Activated CD4-positive, alpha-beta T cell treated with anti-CD3 and anti-CD28 coated beads, Interleukin-2, Interleukin-4, amounts not matched to agents 100 ng/mL and 50 ng/mL, durations not matched to agents 16 hours and 8 hours (primary cell): ENCODE data around the gene CFAP45.

Experiments used
- DNase-seq: peaks from one replicate; pipeline ENCODE4 v3.0.0-alpha.2; 2020; ENCODE audit warnings: low spot score

The CFAP45 gene

DNA sequence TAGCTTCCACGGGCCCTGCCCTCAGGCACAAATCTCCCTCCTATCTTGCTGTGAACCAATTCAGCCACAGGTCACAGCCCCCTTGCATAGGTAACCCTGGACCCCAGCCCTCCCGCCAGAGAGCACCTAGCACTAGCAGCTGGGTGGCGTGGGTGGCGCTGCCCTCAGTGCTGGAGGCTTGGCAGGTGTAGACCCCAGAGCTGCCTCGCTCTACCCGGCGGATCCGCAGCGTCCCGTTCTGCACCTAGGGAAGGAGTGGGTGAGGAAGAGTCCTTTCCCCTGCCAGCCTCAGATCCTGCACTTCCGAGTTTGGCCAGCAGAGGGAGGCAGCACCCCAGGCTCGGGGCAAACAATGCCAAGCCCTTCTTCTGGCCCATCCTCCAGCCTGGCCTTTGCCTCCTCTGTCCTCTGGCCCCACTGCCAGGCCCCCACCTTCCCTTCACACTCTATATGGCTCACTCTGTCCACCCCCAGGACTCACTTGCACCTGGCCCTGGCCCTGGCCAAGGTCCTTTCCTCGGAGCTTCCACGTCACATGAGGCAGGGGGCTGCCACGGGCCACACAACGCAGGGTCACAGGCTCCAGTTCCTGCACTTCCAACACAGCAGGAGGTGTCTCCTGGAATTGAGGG lies 36.4 kb upstream of the CFAP45 start:
- DNase-seq, result peak; percentile 80

DNA sequence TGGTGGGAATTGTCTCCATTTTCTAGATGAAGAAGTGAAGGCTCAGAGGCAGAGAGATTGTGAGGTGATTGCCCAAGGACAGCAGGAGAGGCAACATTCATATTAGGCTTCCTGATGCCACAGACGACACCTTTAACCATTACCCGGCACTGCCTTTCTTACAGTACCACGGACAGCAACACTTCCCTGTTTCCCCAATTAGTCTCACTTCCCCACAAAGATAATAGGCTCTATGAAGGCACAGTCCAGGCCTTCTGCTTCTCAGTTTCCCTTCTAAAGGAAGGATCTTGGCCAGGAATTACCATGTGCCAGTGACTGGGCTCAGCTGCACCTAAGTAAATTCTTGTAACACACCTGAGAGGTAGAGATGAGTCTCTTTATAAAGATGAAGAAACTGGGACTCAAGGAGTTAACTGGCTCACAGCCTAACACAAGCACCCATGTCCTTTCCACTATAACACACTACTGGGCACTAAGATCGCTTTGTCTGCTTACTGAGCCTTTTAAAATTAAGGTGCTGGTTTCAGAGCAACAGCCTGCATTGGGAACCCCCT lies 35.8 kb upstream of the CFAP45 start:
- DNase-seq, result no peak

DNA sequence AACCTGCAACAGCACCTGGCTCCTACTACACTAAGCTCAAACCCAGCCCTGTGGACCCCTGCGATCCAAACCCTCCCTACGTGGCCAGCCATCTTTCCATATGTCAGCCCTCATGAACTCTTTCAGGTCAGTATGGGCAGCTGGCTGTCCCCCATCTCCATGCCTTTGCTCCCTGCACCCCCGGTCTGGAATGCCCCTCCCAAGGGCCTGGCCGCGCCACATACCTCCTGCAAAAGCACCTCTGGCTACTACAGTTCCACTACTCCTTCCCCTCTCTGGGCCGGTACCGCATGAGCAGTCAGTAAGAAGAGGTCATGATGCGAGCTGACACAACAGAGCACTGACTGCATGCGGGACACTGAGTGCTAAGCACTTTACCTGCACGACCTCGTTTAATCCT lies 35.3 kb upstream of the CFAP45 start:
- no peak for DNase-seq

DNA sequence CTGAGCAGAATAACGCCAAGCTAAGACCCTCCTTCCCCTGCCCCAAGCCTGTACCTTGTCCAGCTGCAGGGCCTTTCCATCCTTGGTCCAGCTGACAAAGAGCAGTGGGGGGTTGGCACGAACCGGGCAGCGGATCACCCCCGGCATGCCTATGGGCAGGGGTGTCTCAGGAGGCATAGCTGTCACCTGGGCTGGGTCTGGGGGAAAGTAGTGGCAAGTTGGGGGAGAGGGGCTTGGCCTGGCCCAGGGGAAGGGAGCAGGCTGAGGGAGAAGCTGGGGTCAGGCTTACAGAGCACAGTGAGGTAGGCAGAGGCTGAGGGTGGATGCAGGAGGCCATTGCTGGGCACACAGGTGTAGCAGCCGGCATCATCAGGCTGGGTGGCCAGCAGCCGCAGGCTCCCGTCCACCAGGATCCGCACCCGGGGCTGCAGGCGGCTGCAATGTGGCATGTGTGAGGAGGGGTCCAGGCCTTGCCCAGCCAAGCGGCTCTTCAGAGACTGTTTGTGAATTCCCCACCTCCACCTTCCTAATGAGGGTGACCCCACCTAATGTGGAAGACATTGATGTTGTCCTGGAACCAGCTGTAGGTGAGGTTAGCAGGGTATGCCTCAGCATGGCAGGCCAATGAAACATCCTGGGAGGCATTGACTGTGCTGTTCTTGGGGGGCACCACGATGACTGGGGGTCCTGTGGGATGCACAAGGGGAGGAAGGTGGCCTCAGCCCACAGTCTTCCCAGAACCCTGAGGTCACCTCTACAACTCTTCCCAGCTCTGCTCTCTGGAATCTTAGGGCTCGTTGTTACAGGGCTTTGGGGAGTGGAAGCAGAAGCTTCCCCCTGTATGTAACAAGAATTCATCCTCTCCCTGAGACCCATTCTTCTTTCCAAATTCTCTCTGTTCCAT lies 34.4 kb upstream of the CFAP45 start:
- DNase-seq, result no peak

DNA sequence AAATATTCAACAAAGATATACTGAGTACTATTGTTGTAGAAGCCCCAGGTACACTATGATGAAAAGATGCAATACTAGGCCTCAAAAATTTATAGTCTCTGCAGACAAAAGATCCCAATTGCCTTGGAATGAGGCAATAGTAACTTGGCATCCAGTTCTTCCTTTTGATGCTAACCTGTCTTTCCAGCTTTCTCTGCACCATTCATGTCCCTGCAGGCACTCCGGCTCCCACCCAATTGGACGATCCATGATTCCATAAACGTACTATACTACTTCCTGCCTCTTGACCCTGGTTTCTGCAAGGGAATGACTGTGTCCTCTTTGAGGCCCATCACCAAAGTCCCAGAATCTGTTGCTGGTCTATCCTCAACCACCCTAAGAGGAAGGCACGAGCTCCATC lies 33.4 kb upstream of the CFAP45 start:
- no peak for DNase-seq

DNA sequence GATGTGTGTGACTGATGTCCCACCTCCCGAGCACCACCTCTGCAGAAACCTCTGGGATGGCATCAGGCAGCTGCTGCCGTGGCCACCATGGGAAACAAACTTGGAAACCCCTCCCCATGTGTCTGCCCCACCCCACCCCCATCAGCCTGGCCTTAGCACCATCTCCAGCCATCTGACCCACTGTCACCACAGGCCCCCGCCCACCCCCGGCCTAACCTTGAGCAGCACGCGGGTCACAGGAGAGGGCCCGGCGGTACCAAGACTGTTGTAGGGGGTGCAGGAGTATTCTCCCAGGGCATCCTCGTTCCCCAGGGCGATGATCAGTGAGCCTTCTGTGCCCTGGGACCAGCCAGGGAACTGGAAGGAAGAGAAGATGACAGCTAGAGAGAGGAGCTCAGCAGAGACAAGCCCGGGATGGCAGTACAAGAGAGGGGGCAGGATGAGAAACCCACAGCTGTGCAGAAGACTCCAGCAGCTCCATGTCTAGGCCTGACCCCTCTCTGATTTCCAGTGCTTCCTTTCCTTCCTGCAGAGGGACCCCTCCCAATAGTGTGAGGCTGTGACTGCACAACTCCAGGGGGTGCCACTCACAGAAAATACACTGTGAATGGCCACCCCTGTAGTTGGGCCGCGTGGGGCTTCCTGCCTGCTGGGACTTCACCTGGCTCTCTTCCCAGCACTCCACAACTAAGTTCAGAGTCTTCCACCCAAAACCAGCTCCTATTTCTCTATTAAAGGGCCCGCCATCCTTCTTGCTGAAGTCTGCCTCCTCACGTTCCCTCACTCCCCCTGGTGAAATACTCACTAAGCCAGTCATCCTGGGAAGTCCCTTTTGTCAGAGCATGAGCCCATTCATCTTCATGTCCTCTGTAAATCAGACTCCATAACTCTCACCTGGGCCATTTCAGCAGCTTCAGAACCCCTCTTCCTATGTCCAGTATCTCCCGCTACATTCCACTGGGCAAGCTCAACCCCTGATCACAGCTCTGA lies 32.6 kb upstream of the CFAP45 start:
- DNase-seq, result no peak

DNA sequence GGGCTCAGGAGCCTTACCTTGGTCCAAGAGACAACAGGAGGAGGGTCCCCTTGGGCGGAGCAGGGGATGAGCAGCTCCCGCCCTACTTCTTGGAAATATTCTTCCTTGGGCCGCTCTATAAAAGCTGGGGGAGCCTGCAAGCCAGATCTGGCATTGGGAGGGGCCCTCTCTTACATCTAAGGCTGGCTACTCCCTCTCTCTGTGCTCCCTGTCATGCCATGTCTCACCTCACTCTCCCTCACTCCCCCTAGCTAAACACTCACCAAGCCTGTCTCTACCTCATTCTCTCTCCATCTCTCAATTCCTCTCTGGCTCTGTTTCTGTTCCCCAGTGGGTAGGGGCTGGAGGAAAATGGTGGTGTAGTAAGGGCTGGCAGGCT lies 31.8 kb upstream of the CFAP45 start:
- no peak for DNase-seq

DNA sequence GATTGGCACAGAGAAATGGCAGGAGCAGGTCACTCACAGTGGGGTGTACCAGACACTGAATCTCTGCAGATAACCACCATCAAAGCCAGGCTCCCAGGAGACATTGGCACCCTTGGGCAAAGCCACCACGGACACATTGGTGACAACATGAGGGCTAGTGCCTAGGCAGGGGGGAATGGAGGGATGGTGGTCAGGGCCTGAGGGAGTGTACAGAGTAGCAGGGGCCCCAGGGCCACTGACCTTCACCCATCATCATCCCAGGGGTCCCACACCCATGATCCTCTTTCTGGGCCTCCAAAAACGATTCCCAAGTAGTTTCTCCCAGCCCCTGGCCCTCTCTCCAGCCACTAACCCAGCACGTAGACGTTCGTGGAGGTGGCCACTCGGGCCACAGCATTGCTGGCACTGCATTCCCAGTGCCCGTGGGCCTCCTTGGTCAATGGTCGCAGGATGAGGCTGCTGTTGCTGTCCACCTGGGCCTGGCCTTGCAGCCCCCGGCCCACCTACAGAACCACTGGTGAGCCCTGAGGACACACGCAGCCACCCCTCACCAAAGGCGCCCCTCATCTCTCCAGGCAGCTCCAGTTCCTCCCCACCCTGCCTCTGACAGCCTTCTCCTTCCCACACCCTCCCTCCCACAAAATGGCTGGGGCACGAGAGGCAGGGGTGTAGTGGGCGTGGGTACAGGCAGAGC lies 31.3 kb upstream of the CFAP45 start:
- DNase-seq, result no peak

DNA sequence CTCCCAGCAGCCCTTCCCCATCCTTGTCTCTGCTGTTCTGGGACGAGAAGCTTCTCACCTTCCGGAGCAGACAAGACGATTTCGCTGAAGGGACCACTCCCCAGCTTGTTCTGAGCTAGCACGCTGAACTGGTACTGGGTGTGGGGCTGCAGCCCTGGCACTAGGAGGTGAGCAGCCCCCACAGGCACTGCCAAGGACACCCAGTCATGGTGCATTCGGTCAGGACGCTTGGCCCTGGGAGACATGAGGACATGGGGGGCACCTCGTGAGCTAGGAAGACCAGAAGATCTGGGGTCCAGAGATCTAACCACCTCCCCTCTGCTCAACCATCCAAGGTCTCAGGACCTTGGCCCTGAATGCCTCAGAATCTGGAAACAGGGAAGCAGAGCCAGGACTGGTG lies 30.7 kb upstream of the CFAP45 start:
- no peak for DNase-seq

DNA sequence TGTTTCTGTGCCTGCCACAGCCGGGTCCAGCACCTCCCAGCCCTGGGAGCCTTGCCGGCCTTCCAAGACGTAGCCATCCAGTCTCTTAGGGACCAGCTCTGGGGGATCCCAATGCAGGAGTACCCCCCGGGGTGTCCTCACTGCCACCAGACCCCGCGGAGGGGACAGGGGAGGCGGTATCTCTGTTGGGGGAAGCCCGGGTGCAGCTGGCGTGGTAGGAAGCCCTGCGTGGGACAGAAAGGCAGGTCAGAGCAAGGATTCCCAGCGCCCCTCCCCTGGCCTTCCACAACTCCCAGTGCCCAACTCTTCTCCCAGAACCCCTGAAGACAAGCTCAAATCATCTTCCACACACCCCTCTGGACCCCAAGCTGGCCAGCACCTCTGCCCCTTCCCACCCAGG lies 30.3 kb upstream of the CFAP45 start:
- DNase-seq, result no peak

DNA sequence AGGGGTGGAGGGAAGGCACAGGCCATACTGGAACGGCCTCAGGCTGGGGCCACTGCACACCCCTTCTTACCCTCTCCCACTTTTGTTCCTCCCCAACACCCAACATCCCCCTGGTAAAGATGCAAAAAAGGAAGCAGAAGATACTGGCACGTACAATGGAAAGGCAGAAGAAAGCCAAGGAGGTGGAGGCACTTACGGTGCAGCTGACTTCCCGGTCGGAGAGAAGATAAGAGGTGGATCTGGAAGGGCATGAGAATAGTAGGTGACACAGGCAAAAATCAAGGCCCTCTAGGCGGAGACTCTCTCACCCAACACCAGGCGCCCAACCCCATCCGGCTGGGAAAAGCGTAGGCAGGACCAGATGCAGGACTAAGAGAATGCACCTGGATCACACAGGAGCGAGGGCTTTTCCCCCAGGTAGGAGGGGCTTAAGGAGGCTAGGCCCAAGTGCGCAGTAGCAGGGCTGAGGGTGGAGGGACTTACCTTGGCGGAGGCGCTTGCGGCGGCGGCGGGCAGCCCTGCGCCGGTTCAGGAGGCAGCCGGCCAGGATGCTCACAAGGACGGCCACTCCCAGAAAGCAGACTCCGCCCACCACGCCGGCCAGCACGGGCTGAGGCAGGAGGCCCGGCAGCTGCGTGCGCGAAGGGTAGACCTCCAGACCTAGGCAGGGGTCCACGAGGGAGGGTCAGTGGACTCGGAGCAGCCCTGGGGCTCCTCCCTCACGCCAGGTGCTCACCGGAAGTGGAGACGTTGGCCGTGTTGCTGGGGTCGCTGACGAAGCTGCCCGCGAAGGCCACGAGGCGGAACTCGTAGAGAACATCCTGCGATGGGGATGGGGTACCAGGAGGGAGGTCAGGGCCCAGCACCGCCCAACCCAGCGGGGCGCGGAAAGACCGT lies 29.4 kb upstream of the CFAP45 start:
- no peak for DNase-seq

DNA sequence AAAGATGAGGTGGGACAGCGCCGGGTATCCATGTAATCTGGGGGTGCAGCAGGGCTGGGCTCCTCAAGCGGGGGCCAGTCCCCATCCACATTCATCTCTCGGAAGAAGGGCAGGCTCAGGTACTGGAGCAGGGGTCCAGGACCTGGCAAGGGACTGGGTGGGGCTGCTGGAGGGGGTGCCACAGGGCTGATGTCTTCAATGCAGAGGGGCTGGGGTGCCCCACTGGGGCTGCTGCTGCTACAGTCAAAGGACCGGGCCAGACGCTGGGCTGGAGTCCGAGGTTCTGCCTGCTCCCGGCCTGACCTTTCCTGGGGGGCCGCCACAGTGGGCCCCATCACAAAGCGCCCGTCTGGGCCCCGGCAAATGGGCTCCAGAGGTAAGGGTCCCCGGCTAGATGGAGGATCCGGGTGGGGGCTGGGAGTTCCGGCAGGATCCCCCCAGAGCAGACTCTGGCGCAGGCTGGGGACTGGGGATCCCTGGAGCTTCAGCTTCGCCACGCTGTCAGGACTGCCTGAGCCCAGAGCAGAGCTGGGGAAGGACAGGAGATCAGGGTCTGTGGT lies 28.6 kb upstream of the CFAP45 start:
- DNase-seq, result no peak

DNA sequence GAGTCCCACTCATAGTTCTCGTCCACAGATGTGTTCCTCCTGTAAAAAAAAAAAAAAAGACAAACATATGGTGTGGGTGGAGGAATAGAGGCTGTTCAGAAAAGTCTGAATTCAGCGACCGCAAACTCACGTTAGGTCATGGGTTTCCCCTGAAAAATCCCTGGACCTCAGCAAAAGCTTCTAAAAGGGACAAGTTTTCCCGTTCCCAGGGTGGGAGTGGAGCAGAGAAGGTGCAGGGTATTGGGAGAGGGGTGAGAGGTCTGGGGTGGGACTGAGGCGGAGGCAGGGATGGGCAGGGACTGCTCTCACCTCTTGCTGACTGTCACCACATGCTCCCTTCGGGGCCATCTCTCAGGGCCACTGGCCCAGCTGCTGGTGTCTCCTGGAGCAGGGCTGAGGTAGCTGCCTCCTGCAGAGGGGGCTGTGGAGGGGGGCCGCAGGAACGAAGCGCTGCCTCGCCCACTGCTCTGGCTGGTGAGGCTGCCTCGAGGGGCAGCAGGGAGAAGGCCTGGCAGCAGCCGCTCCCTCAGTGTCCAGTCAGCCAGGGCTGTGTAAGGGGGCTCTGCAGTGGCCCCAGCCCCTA lies 28.0 kb upstream of the CFAP45 start:
- no peak for DNase-seq

DNA sequence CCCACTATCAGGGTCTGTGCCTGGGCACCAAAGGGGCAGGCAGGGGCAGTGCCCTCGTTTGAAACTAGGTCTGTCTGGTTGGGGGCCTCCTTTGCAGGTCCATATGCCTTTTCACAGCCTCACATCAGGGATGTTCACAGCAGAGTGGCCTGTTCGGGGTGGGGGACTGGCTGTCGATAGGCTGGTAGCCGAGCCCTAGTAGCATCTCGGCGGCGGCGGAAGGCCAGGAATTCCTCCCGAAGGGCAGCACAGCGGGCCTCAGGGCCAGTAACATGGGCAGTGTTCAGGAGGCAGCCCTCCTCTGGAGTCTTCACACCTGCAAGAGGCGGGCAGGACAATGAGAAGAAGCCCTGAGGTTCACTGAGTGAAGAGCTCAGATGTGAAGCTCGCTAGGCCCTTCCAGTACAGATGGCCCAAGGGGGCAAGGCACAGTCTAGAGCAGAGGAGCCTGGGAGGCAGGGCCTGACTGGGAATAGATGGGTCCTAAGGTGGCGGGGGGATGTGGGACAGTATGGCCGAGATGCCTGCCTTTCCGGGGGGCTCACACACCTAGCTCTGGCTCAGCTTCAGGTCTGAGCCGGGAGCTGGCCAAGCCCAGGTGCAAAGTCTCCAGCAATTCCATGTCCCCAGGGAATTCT lies 27.4 kb upstream of the CFAP45 start:
- no peak for DNase-seq

DNA sequence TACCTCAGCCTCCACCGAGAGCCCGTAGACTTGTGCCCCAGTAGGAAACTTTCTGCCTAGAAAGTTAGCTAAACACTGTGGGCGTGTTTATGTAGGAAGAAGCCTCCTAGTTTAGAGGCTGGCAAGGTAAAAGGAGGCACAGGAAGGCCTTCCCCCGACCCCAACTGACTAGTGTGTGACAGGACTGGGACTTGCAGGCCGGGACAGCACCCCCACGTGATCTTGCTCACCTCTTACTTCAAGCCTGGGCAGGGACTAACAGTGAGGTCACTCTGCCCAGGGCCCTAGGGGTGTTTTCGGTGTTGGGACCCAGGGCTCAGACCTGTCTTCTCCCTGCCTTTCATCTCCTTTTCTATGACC lies 25.7 kb upstream of the CFAP45 start:
- DNase-seq, result no peak

DNA sequence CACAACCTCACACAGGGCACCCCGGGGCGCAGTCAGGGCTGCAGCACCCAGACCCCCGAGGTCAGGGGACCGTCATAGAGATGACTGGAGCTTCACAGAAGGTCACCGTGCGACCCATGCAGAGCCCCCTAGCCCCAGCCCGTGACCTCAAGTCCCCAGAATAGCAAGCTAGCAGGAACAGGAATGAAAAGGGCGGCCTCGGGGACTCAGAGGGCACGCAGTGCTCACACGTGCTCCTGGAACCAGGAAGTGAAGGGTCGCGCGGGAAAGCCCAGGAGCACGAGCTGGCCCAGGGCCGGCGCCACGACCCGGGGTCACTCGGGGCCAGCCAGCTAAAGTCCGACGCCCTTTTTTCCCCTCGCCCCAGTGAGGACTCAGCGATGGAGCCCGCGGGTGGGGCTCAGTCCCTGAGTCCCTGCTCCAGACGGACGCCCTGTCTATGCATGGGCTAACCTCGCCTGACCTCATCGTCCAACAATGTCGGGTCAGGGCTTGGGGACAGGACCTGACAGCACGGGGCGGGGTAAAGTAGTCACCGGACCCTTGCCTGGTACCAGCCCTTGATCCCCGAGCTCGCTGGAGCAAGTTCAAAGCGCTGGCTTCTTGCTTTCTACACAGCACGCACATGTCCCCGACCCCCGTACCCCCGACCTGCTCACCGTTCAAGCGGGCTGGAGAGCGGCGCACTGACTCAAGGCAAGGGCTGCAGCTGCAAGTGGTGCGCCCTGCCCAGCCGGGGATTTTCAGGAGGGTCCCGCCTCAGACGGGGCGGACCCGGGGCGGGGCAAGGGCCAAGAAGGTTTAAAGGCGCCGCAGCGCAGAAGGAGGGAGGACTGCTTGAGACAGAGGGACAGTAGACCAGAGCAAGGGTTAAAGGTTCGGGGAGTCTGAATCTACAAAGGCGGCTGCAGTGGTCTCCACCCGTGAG lies 25.1 kb upstream of the CFAP45 start, which contains the start of gene TAGLN2:
TSS of gene TAGLN2 (minus strand) at position 717 of the 928 bp plus-strand sequence. CDS start 4,998 bp downstream, outside the sequence.
- DNase-seq, result peak; percentile 89

DNA sequence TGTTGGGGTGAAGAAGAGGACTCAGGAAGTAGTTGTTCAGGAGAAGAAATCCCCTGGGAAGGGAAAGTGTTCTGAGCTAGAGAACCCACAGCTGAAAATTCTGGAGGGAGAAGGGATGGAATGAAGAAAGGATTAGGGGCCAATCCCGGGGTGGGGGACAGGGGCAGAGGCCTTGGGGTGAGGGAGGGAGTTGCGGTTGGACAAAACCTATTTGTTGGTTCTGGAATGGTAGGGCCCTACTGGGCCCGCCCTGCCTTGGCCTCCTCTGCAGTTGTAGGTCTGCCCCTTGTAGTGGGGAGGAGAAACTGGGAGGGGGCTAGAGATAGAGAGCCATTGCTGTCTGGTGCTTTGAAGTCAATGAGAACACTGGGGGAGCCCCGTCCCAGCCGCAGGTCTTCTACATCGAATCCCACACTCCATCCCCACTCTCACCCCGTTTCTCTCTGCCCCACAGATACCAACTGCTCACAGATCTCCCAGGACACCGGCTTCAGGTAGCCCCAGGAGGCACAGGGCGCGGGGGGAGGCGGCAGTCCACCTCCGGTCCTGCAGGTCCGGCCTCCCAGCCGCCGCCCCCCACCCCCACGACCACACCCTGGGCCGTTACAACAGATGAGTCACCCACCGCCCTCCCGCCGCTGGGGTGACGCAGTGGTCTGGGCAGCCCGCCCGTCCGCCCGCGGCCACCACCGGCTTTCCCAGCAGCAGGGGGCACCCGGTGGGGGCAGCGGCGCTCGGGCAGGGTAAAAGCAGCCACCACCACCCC lies 24.2 kb upstream of the CFAP45 start:
- DNase-seq, result peak; percentile 63
